Neutrophil (primary cell): ENCODE data around the gene SIX4.

Experiments
- H3K27ac ChIP-seq: fragments of 200-600 bp; sonication (generic); 2 replicates; pipeline ENCODE4 v1.5.1; 2016; ENCODE audit warnings: mild to moderate bottlenecking, moderate library complexity
- H3K27me3 ChIP-seq: fragments of 200-600 bp; sonication (generic); 2 replicates; pipeline ENCODE4 v1.6.0; 2016; ENCODE audit warnings: mild to moderate bottlenecking
- H3K36me3 ChIP-seq: fragments of 200-600 bp; sonication (generic); 2 replicates; pipeline ENCODE4 v1.5.1; 2017
- H3K4me1 ChIP-seq, 2 experiments: fragments of 200-600 bp in 1 of 2; sonication (generic) in 1 of 2; 1 replicate in 1 of 2; 2 replicates in 1 of 2; pipeline versions ENCODE4 v1.5.1 to v1.6.1; 2013 to 2016; ENCODE audit warnings: low read depth in 1 of 2, low read length in 1 of 2, mild to moderate bottlenecking in 1 of 2, moderate library complexity in 1 of 2; ENCODE audit not compliant: control insufficient read depth in 1 of 2, insufficient read depth in 1 of 2
- H3K4me3 ChIP-seq, 2 experiments: fragments of 200-600 bp in 1 of 2; sonication (generic) in 1 of 2; 1 replicate in 1 of 2; 2 replicates in 1 of 2; pipeline ENCODE4 v1.5.1; 2013 to 2016; ENCODE audit warnings: low read depth in 1 of 2, low read length in 1 of 2, mild to moderate bottlenecking in 1 of 2, moderate library complexity in 1 of 2
- H3K9me3 ChIP-seq: fragments of 200-600 bp; sonication (generic); 2 replicates; pipeline ENCODE4 v1.5.1; 2016
- TF ChIP-seq, protein P1 (sequence below): fragments of 200-600 bp; sonication (generic); IDR thresholded peaks from 2 replicates; pipeline ENCODE4 v1.5.1; 2016; ENCODE audit warnings: antibody characterized with exemption

Gene SIX4

DNA sequence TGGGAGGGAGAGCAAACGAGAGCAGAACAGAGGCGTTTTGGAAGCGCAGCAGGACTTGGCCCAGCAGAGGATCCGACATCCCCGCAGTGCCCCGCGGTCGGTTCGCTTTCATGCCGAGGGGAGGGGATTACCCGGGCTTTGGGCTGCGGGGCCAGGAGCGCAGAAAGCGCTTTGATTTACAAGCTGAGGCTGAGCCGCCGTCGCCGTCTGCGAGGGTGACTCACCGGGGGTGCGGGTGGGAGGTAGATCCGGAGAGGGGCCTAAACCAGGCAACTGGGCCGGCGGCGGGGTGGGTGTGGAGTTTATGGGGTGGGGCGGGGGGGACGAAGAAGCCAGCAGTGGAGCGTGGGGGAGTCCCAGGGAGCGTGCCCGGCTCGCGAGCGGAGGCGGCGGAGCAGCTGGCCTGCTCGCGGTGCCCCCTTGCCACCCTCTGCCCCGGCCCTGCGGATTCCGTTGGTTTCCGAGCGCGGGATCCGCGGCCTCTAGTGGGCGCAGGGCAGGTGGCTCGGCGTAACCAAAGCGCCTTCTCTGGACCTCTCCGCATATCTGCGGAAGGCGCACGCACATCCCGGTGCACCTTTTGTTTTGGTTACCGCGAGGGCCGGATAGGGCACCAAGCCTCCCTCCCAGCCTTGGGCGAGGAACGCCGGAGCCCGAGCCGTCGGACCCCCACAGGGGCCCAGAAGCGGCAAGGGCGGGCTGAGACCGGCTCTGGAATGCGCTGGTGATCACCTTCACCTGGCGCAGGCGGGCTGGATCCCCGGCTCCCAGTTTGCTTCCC, 2.6 kb downstream of the SIX4 start:
- H3K27ac ChIP-seq: no peak overlapping the region
- H3K27me3 ChIP-seq: peaks cover 100% of the 10 kb centered on the region

DNA sequence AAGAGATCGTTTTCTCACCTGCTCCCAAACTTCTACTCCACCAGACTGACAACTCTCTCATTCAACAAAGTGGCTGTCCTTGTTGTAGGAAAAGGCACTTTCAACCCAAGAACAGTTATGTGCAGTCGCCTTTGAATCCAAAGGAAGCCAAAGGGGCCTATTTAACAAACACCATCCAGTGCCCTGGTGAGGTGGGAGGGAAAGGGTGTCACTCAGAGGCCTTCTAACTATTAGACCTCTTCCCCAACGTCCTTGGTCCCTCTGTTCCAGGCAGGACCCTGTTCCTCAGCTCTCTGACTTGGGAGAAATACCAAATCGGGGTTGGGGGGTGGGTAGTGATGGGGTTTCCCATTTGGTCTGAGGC, 3.2 kb downstream of the SIX4 start:
- Histone ChIP-seq H3K27ac (no peak overlapping the region), H3K9me3 (no peaks in the 10 kb centered on the region), H3K4me1 (peaks cover 27 to 34% of the 10 kb centered on the region in 2 experiments), H3K36me3 (no peaks in the 10 kb centered on the region), H3K4me3 (no peak overlapping the region), H3K27me3 (peaks cover 100% of the 10 kb centered on the region)
- TF ChIP-seq, protein P1, sequence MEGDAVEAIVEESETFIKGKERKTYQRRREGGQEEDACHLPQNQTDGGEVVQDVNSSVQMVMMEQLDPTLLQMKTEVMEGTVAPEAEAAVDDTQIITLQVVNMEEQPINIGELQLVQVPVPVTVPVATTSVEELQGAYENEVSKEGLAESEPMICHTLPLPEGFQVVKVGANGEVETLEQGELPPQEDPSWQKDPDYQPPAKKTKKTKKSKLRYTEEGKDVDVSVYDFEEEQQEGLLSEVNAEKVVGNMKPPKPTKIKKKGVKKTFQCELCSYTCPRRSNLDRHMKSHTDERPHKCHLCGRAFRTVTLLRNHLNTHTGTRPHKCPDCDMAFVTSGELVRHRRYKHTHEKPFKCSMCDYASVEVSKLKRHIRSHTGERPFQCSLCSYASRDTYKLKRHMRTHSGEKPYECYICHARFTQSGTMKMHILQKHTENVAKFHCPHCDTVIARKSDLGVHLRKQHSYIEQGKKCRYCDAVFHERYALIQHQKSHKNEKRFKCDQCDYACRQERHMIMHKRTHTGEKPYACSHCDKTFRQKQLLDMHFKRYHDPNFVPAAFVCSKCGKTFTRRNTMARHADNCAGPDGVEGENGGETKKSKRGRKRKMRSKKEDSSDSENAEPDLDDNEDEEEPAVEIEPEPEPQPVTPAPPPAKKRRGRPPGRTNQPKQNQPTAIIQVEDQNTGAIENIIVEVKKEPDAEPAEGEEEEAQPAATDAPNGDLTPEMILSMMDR: no peak

More for the DNA sequence above, 2.6 kb downstream of the SIX4 start:
- H3K36me3 ChIP-seq: no peaks in the 10 kb centered on the region
- no peaks in the 10 kb centered on the region for H3K9me3 ChIP-seq
- TF ChIP-seq, protein P1: no peak
- peak overlapping the region; percentile 23 to 52 for H3K4me3 ChIP-seq
- peaks cover 27 to 34% of the 10 kb centered on the region in 2 experiments for H3K4me1 ChIP-seq

DNA sequence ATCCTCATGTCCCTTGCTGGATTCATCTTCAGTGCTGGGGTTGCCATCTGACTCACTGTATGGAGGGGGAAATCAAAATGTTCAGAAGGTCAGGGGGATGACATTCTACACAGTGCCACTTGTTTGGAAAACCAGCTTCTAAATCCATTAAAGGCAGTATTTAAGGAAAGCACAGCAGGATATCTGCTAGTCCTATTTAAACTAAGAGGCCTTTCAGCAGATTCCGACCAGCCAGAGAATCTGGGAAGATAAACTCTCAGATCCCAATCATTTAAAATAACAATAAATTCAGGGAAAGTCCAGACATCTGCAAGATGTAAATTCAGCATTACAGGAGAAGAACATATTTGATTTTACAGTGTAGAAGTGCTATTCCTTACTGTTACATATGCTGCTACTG, 3.8 kb downstream of the SIX4 start:
- peaks cover 100% of the 10 kb centered on the region for H3K27me3 ChIP-seq
- H3K4me3 ChIP-seq: no peak overlapping the region

GRCh38 chr14:60713513-60713912, 10.6 kb downstream of the SIX4 start:
- Histone ChIP-seq H3K4me3 (no peak overlapping the region), H3K9me3 (no peaks in the 10 kb centered on the region), H3K4me1 (no peaks in the 10 kb centered on the region), H3K27ac (no peak overlapping the region), H3K27me3 (peaks cover 99% of the 10 kb centered on the region), H3K36me3 (no peaks in the 10 kb centered on the region)
- TF ChIP-seq, protein P1: no peak

More for the DNA sequence above, 3.8 kb downstream of the SIX4 start:
- no peak overlapping the region for H3K27ac ChIP-seq
- TF ChIP-seq, protein P1: no peak
- no peaks in the 10 kb centered on the region for H3K36me3 ChIP-seq
- no peaks in the 10 kb centered on the region for H3K9me3 ChIP-seq
- H3K4me1 ChIP-seq: peaks cover 27 to 34% of the 10 kb centered on the region in 2 experiments

DNA sequence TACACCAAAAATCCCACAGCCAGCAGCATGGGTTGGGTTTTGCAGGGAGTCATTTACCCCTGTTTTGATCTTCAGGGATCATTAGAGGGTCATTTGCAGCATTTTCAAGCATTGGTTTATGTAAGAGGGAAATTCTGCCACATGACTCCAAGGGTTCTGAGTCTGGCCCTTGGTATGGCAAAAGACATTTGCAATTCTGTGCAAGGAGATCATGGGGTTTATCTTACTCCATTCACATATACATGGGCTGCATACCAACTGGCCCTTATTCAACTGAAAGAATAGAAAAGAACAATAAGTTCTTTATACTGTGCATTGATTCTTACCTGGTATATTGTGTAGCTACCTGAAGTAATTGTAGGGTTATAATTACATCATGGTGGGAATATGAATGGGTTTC, 13.7 kb downstream of the SIX4 start:
- H3K36me3 ChIP-seq: no peaks in the 10 kb centered on the region
- no peaks in the 10 kb centered on the region for H3K9me3 ChIP-seq
- H3K4me1 ChIP-seq: no peaks in the 10 kb centered on the region
- H3K4me3 ChIP-seq: no peak overlapping the region
- peaks cover 91% of the 10 kb centered on the region for H3K27me3 ChIP-seq
- no peak overlapping the region for H3K27ac ChIP-seq
- TF ChIP-seq, protein P1: no peak
